NCI-H1417 (cell line): Measurements from ENCODE around the gene TRHDE.
A peak's percentile ranks its signal among the peaks of the same experiment; 100 is the strongest.

ENCODE experiments used
- DNase-seq, 3 experiments: peaks; one replicate each; lab custom pipeline; 2025; lab: John Stamatoyannopoulos, UW

TRHDE gene, protein sequence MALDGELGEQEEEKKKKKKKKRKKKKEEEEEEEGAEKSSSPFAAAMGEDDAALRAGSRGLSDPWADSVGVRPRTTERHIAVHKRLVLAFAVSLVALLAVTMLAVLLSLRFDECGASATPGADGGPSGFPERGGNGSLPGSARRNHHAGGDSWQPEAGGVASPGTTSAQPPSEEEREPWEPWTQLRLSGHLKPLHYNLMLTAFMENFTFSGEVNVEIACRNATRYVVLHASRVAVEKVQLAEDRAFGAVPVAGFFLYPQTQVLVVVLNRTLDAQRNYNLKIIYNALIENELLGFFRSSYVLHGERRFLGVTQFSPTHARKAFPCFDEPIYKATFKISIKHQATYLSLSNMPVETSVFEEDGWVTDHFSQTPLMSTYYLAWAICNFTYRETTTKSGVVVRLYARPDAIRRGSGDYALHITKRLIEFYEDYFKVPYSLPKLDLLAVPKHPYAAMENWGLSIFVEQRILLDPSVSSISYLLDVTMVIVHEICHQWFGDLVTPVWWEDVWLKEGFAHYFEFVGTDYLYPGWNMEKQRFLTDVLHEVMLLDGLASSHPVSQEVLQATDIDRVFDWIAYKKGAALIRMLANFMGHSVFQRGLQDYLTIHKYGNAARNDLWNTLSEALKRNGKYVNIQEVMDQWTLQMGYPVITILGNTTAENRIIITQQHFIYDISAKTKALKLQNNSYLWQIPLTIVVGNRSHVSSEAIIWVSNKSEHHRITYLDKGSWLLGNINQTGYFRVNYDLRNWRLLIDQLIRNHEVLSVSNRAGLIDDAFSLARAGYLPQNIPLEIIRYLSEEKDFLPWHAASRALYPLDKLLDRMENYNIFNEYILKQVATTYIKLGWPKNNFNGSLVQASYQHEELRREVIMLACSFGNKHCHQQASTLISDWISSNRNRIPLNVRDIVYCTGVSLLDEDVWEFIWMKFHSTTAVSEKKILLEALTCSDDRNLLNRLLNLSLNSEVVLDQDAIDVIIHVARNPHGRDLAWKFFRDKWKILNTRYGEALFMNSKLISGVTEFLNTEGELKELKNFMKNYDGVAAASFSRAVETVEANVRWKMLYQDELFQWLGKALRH

GRCh38 chr12:72272091-72272661 lies at the start of gene TRHDE:
TSS of gene TRHDE (plus strand) at chr12:72272370. CDS start at chr12:72272644, 274 bp downstream.
- peak; percentile 71 to 91 (median 87) for DNase-seq

- no peak for DNase-seq
Observed at GRCh38 chr12:72226510-72226909, 45.7 kb upstream of the TRHDE start.

GRCh38 chr12:72228424-72228823 lies 43.7 kb upstream of the TRHDE start:
- no peak for DNase-seq

- DNase-seq: no peak
Observed at GRCh38 chr12:72230589-72230988, 41.6 kb upstream of the TRHDE start.

- no peak for DNase-seq
Observed at GRCh38 chr12:72234886-72235285, 37.3 kb upstream of the TRHDE start.

GRCh38 chr12:72236071-72236705 lies 36.0 kb upstream of the TRHDE start:
- no peak for DNase-seq

DNA sequence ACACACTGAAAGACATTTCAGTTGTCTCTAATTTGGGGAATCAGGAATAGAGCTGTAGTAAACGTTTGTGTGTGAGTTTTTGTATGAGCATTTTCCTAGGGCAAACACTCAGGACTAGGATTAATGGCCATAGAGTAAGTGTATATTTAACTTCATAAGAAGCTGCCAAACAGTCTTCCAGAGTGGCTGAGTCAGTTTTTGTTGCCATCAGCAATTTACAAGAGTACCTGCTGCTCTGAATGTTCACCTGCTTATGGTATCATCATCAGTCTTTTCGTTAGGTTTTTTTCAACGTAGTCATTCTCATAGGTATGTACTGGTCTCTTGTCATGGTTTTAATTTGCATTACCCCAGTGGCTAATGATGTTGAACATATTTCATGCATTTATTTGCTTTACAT lies 30.6 kb upstream of the TRHDE start:
- peak in 1 of 3 experiments; percentile 45 for DNase-seq

DNA sequence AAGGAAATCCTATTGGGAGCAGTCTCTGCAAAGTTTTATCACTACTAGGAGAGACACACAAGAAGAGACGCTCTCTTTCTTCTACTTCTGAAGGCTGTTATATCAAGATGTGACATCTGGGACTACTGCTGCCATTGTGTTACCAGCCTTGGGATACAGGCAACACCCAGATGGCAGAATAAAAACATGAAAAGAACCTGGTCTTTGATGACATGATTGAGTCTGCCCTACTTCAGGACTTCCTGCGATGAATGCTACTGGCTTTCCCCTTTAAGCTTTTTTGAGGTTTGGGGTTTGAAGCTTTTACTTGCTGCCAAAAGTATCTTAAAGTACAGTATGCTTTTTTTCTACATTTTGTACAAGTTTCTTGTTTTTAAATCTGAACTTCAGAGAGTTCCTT lies 29.2 kb upstream of the TRHDE start:
- DNase-seq: no peak

DNA sequence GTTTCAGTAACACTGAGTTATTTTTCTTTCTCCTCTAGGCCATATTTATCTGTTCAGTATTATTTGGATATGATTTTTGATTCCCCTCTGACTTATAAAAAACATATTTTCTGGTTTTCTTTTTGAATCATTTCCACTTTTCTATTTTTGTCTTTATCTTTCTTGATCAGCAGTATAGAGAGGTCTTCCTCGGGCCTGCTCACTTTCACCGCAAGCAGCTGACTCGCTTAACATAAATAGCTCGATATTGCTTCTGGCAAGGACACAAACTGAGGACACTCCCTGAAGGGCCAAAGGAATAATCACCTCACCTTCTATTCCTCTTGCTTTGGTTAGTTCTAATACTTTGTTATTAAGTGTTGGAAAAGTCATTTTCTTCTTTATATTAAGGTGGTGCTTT lies 25.8 kb upstream of the TRHDE start:
- DNase-seq: no peak

DNA sequence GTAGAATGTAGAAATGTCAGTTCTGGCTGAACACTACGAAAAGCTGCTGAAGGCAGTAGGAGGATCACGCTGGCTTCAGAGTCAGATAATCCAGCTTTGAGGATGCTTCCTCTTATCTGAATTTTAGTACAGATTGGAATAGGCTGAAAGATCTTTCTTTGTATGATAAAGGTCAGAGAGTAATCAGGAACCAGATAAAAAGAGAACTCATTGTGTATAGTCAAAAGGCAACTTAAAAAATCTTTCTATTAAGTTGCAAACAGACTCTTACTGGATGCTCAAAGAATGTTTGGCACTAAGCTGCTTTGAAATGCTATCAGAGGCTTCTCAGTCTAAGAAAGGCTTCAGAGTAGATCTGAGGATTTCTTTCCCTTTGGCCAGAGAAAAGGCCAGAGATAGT lies 21.8 kb upstream of the TRHDE start:
- no peak for DNase-seq

DNA sequence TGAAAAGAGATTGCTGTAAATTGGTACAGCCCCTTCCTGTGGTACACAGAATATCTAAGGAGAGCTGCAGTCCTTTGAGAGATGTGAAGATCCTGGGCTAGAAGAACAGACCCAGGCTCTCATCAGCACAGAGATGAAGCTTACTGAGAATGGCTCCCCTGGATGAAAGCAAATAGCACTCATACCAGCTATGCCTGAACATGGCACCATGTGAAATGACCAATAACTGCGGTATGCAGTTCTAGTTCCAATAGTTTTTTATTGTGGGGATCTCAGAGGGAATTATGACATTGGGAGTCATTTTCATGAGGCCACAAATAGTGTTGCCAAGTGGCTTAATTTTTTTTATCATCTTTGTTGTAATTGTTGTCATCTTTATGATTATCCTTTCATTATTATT lies 15.4 kb upstream of the TRHDE start:
- no peak for DNase-seq

GRCh38 chr12:72261885-72262284 lies 10.3 kb upstream of the TRHDE start:
- peak in 1 of 3 experiments; percentile 51 for DNase-seq

DNA sequence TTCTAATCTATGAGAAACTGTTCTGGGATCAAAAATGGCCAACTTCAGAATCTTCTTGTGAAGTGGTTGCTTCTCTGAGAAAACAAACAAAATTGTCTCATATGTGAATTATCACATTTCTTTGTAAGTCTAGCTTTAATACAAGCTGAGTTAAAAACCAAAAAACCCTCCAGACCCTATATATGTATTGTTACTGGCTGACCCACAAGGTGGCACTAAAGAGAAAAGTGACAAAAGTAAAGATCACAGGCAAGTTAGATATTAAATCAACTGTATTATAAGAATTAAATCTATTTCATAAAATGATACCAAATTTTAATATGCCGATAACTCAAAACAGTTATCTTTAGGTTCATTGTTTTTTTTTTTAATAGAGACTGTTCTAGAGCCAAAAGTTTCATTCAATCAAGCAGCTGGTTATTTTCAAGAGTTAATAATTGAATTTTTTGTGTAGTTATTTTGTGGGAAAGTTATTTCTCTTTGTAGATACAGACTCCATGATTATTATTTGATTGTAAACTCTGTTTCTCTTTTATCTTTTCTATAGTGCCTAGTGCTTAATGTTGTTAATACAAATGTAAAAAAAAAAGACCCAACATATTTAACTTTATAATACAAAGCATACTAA lies 7.5 kb upstream of the TRHDE start:
- peak; percentile 12 to 73 (median 20) for DNase-seq

GRCh38 chr12:72267974-72268373 lies 4.2 kb upstream of the TRHDE start:
- peak in 1 of 3 experiments; percentile 37 for DNase-seq

DNA sequence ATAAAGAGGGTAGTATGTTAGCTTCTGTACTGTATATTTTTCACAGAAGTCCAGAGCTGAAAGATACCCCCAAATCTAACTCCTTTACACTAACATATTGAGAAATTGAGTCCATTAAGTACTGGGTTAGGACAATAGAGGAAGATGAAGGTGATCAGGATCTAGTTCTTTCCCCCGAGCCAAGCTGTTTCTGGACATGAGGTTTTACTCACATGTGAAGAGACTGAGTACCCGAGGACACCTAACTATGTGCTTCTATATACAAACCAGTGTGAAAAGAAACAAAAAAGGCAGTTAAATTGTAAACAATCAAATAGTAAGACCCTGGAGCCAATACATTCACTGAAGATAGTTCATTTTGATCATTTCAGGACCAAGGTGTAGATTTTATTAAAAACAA lies 3.8 kb upstream of the TRHDE start:
- DNase-seq: no peak

DNA sequence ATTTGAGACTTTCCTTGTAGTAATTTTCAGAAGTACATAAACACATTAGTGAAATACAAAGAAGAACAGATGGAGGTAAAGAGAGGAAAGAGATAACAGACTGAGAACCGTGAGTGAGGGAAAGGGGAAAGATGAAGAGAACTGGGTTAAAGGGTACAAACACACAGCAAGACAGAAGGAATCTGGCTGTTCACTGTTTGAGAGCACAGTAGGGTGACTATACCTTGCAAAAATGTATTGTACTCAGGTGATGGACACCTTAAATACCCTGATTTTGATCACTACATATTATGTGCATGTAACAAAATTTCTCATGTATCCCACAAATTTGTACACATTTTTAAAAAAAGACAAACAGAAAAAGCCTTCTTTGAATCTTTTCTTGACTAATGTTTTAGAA lies 2.7 kb upstream of the TRHDE start:
- DNase-seq: no peak

DNA sequence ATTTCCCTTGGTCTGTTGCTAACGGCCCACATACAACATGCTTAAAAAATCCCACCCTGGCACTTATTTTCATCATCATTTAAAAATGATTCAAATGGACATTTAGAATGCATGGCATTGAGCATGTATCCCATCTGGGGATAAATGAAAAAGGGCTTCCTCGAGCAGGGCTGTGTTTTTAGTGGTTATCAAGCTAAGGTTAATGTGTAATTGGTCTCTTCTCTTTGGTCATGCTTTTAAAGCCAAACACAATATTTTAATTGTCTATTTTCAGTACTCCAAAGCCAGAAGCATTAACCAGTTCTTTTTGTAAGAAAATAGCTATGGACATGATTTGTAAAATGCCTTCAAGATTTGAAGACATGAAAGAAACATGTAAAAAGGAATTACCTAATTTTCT lies 1.9 kb upstream of the TRHDE start:
- DNase-seq: no peak

- no peak for DNase-seq
Observed at GRCh38 chr12:72270961-72271360, 1.2 kb upstream of the TRHDE start.

GRCh38 chr12:72271451-72272090 lies 599 bp upstream of the TRHDE start:
- DNase-seq: peak; percentile 71 to 92 (median 88)

DNA sequence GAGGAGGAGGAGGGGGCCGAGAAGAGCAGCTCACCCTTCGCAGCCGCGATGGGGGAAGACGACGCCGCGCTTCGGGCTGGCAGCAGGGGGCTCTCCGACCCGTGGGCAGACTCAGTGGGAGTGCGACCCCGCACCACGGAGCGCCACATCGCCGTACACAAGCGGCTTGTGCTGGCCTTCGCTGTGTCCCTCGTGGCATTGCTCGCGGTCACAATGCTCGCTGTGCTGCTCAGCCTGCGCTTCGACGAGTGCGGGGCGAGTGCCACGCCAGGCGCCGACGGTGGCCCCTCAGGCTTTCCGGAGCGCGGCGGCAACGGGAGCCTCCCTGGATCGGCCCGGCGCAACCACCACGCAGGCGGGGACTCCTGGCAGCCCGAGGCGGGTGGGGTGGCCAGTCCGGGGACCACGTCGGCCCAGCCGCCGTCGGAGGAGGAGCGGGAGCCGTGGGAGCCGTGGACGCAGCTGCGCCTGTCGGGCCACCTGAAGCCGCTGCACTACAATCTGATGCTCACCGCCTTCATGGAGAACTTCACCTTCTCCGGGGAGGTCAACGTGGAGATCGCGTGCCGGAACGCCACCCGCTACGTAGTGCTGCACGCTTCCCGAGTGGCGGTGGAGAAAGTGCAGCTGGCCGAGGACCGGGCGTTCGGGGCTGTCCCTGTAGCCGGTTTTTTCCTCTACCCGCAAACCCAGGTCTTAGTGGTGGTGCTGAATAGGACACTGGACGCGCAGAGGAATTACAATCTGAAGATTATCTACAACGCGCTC lies 745 bp downstream of the TRHDE start:
- peak; percentile 29 to 78 (median 71) for DNase-seq
